ENCODE measurements around the gene MLXIP. TPM values are rescaled to one million over a fixed set of nuclear protein-coding genes. Genes with fewer than 3 reads are reported as not detected.
"Not testable (repeated sequence)": the region's sequence is repeated elsewhere in the genome, so short reads cannot be mapped to it uniquely, and the experiment has no call there.

Gene MLXIP
- total and polyA plus RNA-seq, 12 donors, result 11.5 to 37.9 (median 20.9) TPM

- no peak for TF ChIP-seq CTCF (IDR thresholded peaks at IDR 0.05)
- Histone ChIP-seq H3K27me3 (peaks cover 0 to 9% (median 0%) of the 10 kb centered on the region in 7 donors), H3K4me3 (no peak overlapping the region), H3K9me3 (no peaks in the 10 kb centered on the region), H3K27ac (no peak overlapping the region), H3K4me1 (no peaks in the 10 kb centered on the region), H3K36me3 (no peaks in the 10 kb centered on the region)
- intact Hi-C loops (cut with DNase I), result no loop called here
- DNase-seq, result no peak
- no peak for ATAC-seq
- 91 to 93% methylated on average over 3 of the region's 3 CpGs for WGBS, 2 donors
Observed at GRCh38 chr12:122168492-122168891, 89.9 kb downstream of the MLXIP start.

GRCh38 chr12:122171399-122171798, 92.8 kb downstream of the MLXIP start:
- H3K36me3 ChIP-seq, result no peaks in the 10 kb centered on the region
- no peaks in the 10 kb centered on the region for H3K4me1 ChIP-seq
- no peak for TF ChIP-seq CTCF (IDR thresholded peaks at IDR 0.05)
- no peaks in the 10 kb centered on the region for H3K9me3 ChIP-seq
- H3K4me3 ChIP-seq, result no peak overlapping the region
- H3K27me3 ChIP-seq, result peaks cover 0 to 9% (median 0%) of the 10 kb centered on the region in 7 donors
- WGBS, 2 donors, result 90 to 92% methylated on average over 5 of the region's 5 CpGs
- no peak overlapping the region for H3K27ac ChIP-seq
- DNase-seq (no peak), ATAC-seq (no peak)
- intact Hi-C loops (cut with DNase I), result no loop called here

- 74 to 77% methylated on average over 17 of the region's 17 CpGs for WGBS, 2 donors
- TF ChIP-seq CTCF (IDR thresholded peaks at IDR 0.05), result no peak
- Histone ChIP-seq H3K27me3 (peaks cover 0 to 9% (median 0%) of the 10 kb centered on the region in 7 donors), H3K9me3 (no peaks in the 10 kb centered on the region), H3K4me3 (no peak overlapping the region), H3K27ac (no peak overlapping the region), H3K36me3 (no peaks in the 10 kb centered on the region), H3K4me1 (no peaks in the 10 kb centered on the region)
- DNase-seq, result no peak
- intact Hi-C loops (cut with DNase I), result no loop called here
- ATAC-seq, result no peak
Observed at GRCh38 chr12:122172262-122172939, 93.8 kb downstream of the MLXIP start.

- 90% methylated on average over 17 of the region's 17 CpGs for WGBS, 2 donors
- no peaks in the 10 kb centered on the region for H3K36me3 ChIP-seq
- ATAC-seq, result no peak
Observed at GRCh38 chr12:122174155-122174845, 95.7 kb downstream of the MLXIP start, which contains the start of gene IL31. IL31 (minus strand) TSS chr12:122174221; CDS start chr12:122174172, 49 bp downstream.

GRCh38 chr12:122176473-122176872, 97.9 kb downstream of the MLXIP start:
- WGBS, 2 donors, result 91 to 95% methylated on average over 4 of the region's 4 CpGs
- H3K36me3 ChIP-seq; DNase-seq; H3K27me3 ChIP-seq; H3K4me1 ChIP-seq; intact Hi-C loops (cut with DNase I); H3K4me3 ChIP-seq; H3K27ac ChIP-seq; H3K9me3 ChIP-seq; ATAC-seq: not testable (repeated sequence)

More at GRCh38 chr12:122174155-122174845, 95.7 kb downstream of the MLXIP start, which contains the start of gene IL31:
- Histone ChIP-seq H3K27me3 (peaks cover 0 to 9% (median 0%) of the 10 kb centered on the region in 7 donors), H3K4me1 (no peaks in the 10 kb centered on the region), H3K9me3 (no peaks in the 10 kb centered on the region), H3K4me3 (no peak within 1 kb of the TSS), H3K27ac (no peak within 1 kb of the TSS)
- TF ChIP-seq CTCF (IDR thresholded peaks at IDR 0.05), result no peak
- intact Hi-C loops (cut with DNase I), result no loop called here
- no peak for DNase-seq

Measured in heart right ventricle (tissue), 16 donors.